HCT116 (cell line): ENCODE results near the gene METTL22.

Experiments used
- CBX3 ChIP-seq: IDR thresholded peaks from 2 replicates; pipeline ENCODE4 v1.6.1; 2012; ENCODE audit warnings: low read depth
- TF ChIP-seq, protein P1 (sequence below), 3 experiments: fragments of 200-600 bp in 1 of 3; sonication (generic) in 1 of 3; IDR thresholded peaks in 2 of 3; conservative IDR thresholded peaks in 1 of 3; 2 replicates each; pipeline ENCODE4 v1.5.1; 2012 to 2017; ENCODE audit warnings: low read depth in 2 of 3, low read length in 2 of 3, antibody characterized with exemption in 1 of 3, borderline replicate concordance in 1 of 3, control low read depth in 1 of 3, mild to moderate bottlenecking in 1 of 3, mixed read lengths in 1 of 3, mixed run types in 1 of 3, moderate library complexity in 1 of 3; ENCODE audit not compliant: insufficient read depth in 1 of 3

DNA sequence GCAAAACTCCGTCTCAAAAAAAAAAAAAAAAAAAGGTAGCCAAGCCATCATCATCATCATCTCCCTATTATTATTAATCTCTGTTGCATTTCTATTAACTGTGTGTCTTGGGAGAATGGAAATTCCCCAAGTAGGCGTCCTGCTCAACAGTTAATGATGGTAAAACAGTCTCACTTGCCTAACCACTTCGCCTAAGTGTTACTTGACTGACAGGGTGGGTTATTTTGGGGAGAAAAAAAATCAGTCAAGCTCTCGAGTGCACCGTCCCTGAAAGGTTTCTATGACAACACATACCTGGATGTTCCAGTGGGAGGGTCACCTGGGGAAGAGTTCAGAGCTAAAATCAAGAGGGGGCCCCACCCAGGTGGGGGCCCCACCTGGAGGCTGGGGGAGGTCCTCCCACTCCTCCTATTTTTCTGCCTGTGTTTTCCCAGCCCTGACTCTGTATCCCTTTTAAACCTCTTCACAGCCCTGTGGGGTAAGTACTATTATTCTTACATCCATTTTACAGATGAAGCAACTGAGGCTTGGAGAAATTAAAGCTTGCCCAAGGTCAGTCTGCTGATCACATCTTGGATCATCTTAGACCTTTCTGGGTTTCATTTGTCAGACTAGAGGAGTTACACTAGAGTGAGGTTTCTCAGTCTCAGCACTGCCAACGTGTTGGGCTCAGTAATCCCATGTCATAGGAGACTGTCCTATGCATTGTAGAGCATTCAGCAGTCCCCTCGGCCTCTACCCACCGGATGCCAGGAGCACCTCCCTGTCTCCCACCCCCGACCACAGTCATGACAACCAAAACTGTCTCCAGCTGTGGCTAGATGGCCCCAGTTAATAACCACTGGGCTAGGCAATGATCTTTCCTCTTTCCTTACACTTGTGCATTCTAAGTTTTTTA is 41.9 kb downstream of the METTL22 start:
- TF ChIP-seq, protein P1, sequence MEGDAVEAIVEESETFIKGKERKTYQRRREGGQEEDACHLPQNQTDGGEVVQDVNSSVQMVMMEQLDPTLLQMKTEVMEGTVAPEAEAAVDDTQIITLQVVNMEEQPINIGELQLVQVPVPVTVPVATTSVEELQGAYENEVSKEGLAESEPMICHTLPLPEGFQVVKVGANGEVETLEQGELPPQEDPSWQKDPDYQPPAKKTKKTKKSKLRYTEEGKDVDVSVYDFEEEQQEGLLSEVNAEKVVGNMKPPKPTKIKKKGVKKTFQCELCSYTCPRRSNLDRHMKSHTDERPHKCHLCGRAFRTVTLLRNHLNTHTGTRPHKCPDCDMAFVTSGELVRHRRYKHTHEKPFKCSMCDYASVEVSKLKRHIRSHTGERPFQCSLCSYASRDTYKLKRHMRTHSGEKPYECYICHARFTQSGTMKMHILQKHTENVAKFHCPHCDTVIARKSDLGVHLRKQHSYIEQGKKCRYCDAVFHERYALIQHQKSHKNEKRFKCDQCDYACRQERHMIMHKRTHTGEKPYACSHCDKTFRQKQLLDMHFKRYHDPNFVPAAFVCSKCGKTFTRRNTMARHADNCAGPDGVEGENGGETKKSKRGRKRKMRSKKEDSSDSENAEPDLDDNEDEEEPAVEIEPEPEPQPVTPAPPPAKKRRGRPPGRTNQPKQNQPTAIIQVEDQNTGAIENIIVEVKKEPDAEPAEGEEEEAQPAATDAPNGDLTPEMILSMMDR (IDR thresholded peaks at IDR 0.05 in 2 of 3, conservative IDR thresholded peaks at IDR 0.05 in 1 of 3; ENCODE audit: borderline replicate concordance in 1 of 3, insufficient read depth in 1 of 3, low read depth in 2 of 3, low read length in 2 of 3), result no peak
- no peak for TF ChIP-seq CBX3
